GM12801 (cell line): ENCODE results near the gene DTD2.

ENCODE experiments used
- CTCF ChIP-seq: IDR thresholded peaks from one replicate; pipeline ENCODE4 v1.5.1; 2011; ENCODE audit warnings: control low read depth; ENCODE audit not compliant: insufficient read length; ENCODE audit errors: extremely low read depth

Gene DTD2

GRCh38 chr14:31457665-31458659 is 656 bp upstream of the DTD2 start:
- TF ChIP-seq CTCF, result no peak

- TF ChIP-seq CTCF, result no peak
Observed at GRCh38 chr14:31449971-31450610, 7.2 kb downstream of the DTD2 start.

GRCh38 chr14:31449136-31449535 is 8.2 kb downstream of the DTD2 start:
- no peak for TF ChIP-seq CTCF

GRCh38 chr14:31445703-31446102 is 11.6 kb downstream of the DTD2 start:
- no peak for TF ChIP-seq CTCF

- no peak for TF ChIP-seq CTCF
Observed at GRCh38 chr14:31442284-31442683, 15.0 kb downstream of the DTD2 start.

- TF ChIP-seq CTCF, result no peak
Observed at GRCh38 chr14:31441273-31442111, 15.8 kb downstream of the DTD2 start.

- TF ChIP-seq CTCF, result no peak
Observed at GRCh38 chr14:31440280-31440679, 17.0 kb downstream of the DTD2 start.
